HAP-1 (cell line): ENCODE results near the gene HSPA2.
A peak's percentile ranks its signal among the peaks of the same experiment; 100 is the strongest.
"Not testable (repeated sequence)": the region's sequence is repeated elsewhere in the genome, so short reads cannot be mapped to it uniquely, and the experiment has no call there.

Source experiments
- DNase-seq, 2 experiments: peaks; one replicate each; pipeline ENCODE4 v3.0.0-alpha.2; 2016 to 2020; ENCODE audit warnings: low spot score in 2 of 2
- H3K27me3 ChIP-seq: fragments of 250-450 bp; sonication (Bioruptor Pico); 2 replicates; pipeline ENCODE4 v1.5.1; 2020; ENCODE audit warnings: low read depth, mild to moderate bottlenecking, moderate library complexity
- H3K36me3 ChIP-seq: fragments of 250-450 bp; sonication (Bioruptor Pico); replicated peaks from 2 replicates; pipeline ENCODE4 v1.5.1; 2020; ENCODE audit warnings: mild to moderate bottlenecking
- H3K4me1 ChIP-seq: fragments of 250-450 bp; sonication (Bioruptor Pico); 2 replicates; pipeline ENCODE4 v1.5.1; 2020; ENCODE audit warnings: mild to moderate bottlenecking
- H3K4me3 ChIP-seq: fragments of 250-450 bp; sonication (Bioruptor Pico); 2 replicates; pipeline ENCODE4 v1.5.1; 2020; ENCODE audit warnings: mild to moderate bottlenecking, moderate library complexity
- H3K9me3 ChIP-seq: fragments of 250-450 bp; sonication (Bioruptor Pico); 2 replicates; pipeline ENCODE4 v1.5.1; 2020; ENCODE audit warnings: mild to moderate bottlenecking, moderate library complexity
- in situ Hi-C: fragments of 300-500 bp; cut with MboI; formaldehyde crosslinking; loops from 3 replicates; pipeline ENCODE4 v1.14.3; 2020; ENCODE audit warnings: low sequenced_read_pairs, inconsistent platforms, mixed read lengths

Gene HSPA2

DNA sequence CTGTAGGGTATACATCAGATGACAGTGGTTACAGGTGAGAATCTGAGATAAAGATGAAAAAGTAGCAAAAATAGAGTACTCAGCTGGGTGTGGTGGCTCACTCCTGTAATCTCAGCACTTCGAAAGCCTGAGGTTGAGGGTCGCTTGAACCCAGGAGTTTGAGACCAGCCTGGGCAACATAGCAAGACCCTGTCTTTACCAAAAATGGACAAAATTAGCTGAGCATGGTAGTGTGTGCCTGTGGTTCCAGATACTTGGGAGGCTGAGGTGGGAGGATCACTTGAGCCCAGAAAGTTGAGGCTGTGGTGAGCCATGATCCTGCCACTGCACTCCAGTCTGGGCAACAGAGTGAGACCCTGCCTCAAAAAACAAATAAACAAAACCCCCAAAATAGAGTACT lies 17.7 kb downstream of the HSPA2 start:
- H3K27me3 ChIP-seq, in situ Hi-C loops: not testable (repeated sequence)

DNA sequence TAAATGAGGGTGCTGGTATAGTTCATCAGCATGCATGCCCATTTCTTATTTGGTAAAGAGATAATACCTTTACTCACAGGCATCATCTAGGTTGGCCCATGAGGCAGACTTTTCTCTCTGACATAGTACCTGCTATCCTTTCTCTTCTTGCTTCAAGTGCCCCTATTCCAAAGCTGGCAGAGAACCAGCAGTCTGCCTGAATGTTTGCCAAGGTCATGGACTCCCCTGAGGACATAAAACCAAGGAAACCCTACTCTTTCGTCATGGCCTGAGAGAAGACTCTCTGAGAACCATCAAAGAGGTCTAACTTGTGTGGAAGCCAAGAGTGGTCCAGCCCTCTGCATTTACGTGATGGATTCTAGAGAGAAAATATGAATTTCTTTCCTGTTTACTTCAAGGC lies 21.1 kb downstream of the HSPA2 start:
- DNase-seq: no peak
- in situ Hi-C loops: no loop called here
- H3K9me3 ChIP-seq: no peaks in the 10 kb centered on the region
- no peaks in the 10 kb centered on the region for H3K36me3 ChIP-seq
- no peak overlapping the region for H3K4me3 ChIP-seq
- peaks cover 4% of the 10 kb centered on the region for H3K4me1 ChIP-seq
- H3K27me3 ChIP-seq: no peaks in the 10 kb centered on the region

More for the DNA sequence above, 17.7 kb downstream of the HSPA2 start:
- H3K36me3 ChIP-seq, H3K9me3 ChIP-seq, H3K4me1 ChIP-seq, DNase-seq, H3K4me3 ChIP-seq: not testable (repeated sequence)

DNA sequence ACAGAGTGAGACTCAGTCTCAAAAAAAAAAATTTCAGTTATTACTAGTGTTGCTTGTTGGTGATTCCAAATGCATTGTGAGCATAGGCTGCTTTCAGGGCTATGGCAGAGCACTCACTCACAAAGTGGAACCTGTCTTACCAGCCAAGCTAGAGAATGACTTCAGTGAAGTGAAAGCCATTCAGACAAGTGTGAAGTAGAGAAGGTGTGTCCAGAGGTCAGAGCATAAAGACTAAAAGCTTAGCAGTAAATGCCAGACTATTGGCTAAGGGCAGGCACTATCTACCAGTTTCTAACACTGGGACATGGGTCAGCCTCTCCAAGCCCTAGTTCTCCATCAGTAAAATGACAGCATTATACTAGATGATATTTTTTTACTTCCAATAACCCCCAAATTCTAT lies 21.9 kb downstream of the HSPA2 start:
- no peak overlapping the region for H3K4me3 ChIP-seq
- in situ Hi-C loops: no loop called here
- H3K27me3 ChIP-seq: no peaks in the 10 kb centered on the region
- DNase-seq: no peak
- H3K9me3 ChIP-seq: no peaks in the 10 kb centered on the region
- H3K4me1 ChIP-seq: peaks cover 4% of the 10 kb centered on the region
- no peaks in the 10 kb centered on the region for H3K36me3 ChIP-seq

DNA sequence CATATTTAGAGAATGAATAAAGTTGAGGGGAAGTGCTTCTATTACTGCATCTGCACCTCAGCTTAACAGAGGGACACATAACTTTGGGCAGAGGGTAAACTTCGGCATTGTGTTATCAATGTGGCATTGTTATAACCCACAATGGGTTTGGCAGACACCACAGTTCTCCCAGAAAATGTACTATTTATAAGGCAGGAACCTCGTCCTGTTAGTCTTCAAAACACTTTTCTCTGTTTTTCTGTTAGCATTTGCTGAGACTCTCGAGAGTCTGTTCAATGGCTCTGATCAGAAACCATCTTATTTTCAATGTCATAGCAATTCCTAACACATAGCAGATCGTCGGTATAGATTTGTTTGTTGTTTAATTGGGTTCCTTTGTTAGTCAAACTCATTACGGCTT lies 23.2 kb downstream of the HSPA2 start:
- in situ Hi-C loops: no loop called here
- no peak for DNase-seq
- no peaks in the 10 kb centered on the region for H3K9me3 ChIP-seq

DNA sequence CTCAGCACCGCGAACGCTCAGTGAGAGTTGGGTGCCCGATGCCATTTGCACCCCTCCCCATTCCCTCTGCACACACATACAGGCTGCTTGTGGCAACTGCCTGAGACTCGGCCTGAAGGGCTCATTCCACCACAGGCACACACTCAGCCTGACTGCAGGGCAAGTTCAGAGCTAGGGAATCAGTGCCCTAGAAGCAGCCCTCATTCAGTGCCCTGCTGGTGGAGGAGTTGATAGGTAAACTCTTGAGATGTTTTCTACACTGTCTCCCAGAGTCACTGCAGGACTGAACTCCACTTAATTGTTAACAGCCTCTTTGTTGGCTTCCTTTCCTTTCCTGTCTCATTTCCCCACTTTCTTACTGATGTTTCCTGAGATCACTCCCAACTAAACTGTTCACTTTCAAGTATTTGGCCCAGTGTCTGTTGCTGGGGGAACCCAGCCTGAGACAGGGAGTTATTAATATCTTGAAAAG lies 26.1 kb downstream of the HSPA2 start:
- Histone ChIP-seq H3K27me3 (no peaks in the 10 kb centered on the region), H3K4me1 (peaks cover 4% of the 10 kb centered on the region), H3K9me3 (no peaks in the 10 kb centered on the region), H3K4me3 (no peak overlapping the region), H3K36me3 (no peaks in the 10 kb centered on the region)
- DNase-seq: no peak
- in situ Hi-C loops: no loop called here

More for the DNA sequence above, 23.2 kb downstream of the HSPA2 start:
- no peak overlapping the region for H3K4me3 ChIP-seq
- no peaks in the 10 kb centered on the region for H3K27me3 ChIP-seq
- H3K36me3 ChIP-seq: no peaks in the 10 kb centered on the region
- peaks cover 4% of the 10 kb centered on the region for H3K4me1 ChIP-seq

DNA sequence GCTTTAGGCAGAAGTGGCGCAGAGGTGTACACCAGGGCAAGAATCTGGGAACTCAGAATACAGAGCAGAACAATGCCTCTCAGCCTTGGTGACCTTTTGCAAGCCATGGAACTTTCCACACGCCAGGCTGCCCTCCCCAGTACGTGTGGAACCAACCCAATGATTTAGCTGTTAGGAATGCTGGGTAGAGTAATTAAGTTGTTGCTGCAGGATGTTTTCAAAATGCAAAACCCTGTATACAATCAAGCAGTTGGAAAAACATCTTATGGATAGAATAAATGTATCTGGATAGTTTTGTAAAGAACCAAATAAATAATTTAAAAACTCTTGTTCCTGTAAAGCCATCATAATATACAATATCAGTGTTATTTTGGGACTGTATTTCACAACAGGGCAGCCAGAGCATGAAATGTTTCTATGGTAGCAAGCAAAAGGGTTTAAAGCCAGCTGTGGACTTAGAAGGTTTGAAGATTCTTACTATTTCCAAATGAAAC lies 28.6 kb downstream of the HSPA2 start:
- H3K4me3 ChIP-seq: no peak overlapping the region
- DNase-seq: no peak
- peaks cover 11% of the 10 kb centered on the region for H3K4me1 ChIP-seq
- no peaks in the 10 kb centered on the region for H3K9me3 ChIP-seq
- H3K36me3 ChIP-seq: no peaks in the 10 kb centered on the region
- in situ Hi-C loops: no loop called here
- H3K27me3 ChIP-seq: no peaks in the 10 kb centered on the region

DNA sequence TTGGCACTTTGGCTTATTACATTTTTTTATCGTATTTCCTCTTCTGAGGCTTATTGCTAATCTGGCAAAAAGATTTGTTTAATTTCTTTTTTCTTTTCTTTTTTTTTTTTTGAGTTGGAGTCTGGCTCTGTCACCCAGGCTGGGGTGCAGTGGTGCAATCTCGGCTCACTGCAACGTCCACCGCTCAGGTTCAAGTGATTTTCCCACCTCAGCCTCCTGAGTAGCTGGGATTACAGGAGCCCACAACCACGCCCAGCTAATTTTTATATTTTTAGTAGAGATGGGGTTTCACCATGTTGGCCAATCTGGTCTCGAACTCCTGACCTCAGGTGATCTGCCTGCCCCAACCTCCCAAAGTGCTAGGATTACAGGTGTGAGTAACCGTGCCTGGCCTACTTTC lies 29.1 kb downstream of the HSPA2 start:
- H3K4me3 ChIP-seq, in situ Hi-C loops: not testable (repeated sequence)

DNA sequence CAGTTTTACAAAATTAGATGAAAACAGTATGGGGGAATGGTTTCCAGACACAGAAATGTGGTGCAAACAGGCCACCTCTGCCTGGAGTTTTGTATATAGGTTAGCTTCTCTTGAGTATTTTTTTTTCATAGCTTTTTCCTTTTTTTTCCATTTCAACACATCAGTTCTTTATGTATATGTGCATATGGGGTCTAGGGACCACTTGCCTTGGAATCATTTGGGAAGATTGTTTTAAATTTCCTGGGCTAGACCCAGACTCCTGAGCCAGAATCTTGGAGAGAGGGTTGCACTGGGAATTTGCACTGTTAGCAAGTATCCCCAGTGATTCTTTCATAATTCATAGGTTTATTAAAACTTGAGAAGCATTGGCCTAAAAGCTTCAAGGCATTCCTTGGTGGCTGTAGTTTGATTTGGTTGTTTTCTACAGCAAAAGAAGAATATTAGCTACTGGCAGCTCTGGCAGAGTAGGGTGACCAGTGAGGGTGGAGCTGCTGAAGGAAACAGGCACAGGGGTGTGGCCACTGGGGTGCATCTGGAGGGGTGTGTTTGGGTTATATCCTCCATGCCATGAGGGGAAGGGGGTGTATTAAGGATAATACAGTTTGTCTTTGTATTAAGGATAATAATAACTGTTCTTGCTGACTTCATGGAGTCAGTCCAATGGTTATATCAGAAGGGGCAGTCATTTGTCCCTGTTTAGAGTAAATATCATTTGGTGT lies 32.0 kb downstream of the HSPA2 start:
- in situ Hi-C loops: no loop called here
- DNase-seq: peak in 1 of 2 experiments; percentile 42

More for the DNA sequence above, 29.1 kb downstream of the HSPA2 start:
- H3K4me1 ChIP-seq: peaks cover 11% of the 10 kb centered on the region
- not testable (repeated sequence) for H3K36me3 ChIP-seq, H3K27me3 ChIP-seq, H3K9me3 ChIP-seq, DNase-seq

DNA sequence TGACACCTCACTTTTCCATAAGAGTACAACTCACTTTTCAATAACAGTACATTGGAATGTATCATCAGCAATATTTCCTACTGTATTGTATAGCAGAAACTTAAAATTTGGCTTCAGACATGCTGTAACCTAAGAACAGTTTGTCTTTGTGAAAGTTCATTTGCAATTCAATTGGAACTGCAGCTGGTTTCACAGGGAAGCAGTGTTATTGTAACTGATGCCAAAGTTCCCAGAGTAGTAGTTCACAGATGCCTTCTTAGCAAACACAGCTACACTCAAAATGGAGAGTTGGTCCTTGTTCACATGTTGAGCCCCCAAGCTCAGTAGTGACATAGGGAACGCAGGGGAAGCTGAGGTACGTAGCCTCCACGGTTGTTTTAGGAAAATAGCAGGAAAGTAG lies 32.6 kb downstream of the HSPA2 start:
- in situ Hi-C loops: no loop called here
- H3K4me1 ChIP-seq: peaks cover 11% of the 10 kb centered on the region
- no peaks in the 10 kb centered on the region for H3K9me3 ChIP-seq
- H3K4me3 ChIP-seq: no peak overlapping the region
- H3K27me3 ChIP-seq: no peaks in the 10 kb centered on the region
- peak; percentile 42 to 95 for DNase-seq
- H3K36me3 ChIP-seq: no peaks in the 10 kb centered on the region

More for the DNA sequence above, 32.0 kb downstream of the HSPA2 start:
- Histone ChIP-seq H3K4me1 (peaks cover 11% of the 10 kb centered on the region), H3K27me3 (no peaks in the 10 kb centered on the region), H3K4me3 (no peak overlapping the region), H3K36me3 (no peaks in the 10 kb centered on the region), H3K9me3 (no peaks in the 10 kb centered on the region)

DNA sequence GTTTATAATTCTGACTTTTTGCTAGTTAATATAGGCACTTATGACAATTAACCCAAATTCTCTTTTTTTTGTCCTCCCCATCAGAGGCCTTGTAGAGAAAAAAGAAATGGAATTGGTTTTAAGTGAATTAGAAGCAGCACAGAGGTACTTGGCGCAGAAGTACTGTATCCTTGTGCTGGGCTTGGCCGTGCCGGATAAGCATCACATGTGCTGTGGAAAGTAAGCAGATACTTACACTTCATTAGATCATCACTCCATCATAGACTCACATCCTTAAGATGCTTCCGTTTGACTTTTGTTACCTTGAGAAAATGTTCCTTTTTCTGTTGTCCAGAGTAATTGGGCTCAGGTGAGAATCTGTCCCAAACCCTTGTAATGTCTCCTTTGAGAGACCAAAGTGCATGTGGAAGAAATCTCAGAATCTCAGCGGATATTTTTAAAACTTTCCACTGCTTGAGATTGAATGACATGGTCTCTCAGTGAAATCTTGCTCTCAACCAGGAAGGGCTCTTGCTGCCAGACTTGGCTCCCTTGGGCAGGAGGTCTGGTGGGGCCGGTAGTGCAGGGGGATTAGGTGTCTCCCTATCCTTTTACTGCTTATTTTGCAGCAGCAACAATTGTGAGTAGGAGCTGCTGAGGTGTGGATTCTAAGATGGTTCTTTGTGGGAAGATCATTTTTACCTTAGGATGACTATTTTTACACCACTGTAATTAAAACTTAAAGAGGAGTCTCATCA lies 34.0 kb downstream of the HSPA2 start:
- in situ Hi-C loops: no loop called here
- H3K9me3 ChIP-seq: no peaks in the 10 kb centered on the region
- H3K27me3 ChIP-seq: no peaks in the 10 kb centered on the region
- H3K36me3 ChIP-seq: no peaks in the 10 kb centered on the region
- no peak for DNase-seq
- H3K4me1 ChIP-seq: peaks cover 11% of the 10 kb centered on the region
- H3K4me3 ChIP-seq: no peak overlapping the region

DNA sequence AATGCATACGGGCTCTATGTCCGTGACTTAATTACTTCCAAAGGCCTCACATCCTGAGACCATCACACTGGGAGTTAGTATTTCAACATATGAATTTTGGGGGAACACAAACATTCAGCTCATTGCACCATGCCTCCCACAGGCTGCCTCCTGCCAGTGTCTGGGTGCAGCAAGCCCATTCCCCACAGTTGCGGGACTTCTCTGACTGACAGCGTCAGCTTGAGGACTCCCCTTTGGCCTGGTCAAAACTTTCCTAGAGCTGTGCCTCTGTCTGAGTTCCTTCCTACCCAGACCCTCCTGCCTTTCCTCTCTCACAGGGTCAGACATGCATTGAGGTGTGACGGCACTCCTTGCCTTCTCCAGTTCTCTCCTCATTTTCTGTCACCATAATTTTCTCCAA lies 36.7 kb downstream of the HSPA2 start:
- in situ Hi-C loops: no loop called here
- DNase-seq: no peak

DNA sequence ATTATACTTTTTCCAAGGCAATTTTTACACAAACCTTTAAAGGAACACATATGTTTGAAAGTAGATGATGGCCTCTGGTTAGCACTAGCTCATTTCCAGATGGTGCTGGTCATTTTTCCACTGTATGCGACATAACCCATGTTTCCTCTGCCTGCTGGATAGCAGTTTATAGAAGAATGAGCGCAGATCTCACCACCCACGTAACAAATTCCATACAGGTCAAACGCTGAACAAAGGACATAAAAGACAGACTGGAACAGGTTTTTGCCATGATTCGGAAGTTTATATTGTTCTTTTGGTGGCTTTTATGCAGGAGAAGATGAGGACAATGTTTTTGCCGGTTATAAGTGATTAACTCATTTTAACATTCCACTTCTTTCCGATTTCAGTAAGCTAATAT lies 39.9 kb downstream of the HSPA2 start:
- in situ Hi-C loops: no loop called here
- Histone ChIP-seq H3K36me3 (no peaks in the 10 kb centered on the region), H3K9me3 (no peaks in the 10 kb centered on the region), H3K4me1 (no peaks in the 10 kb centered on the region), H3K4me3 (no peak overlapping the region), H3K27me3 (no peaks in the 10 kb centered on the region)
- no peak for DNase-seq

More for the DNA sequence above, 36.7 kb downstream of the HSPA2 start:
- peaks cover 11% of the 10 kb centered on the region for H3K4me1 ChIP-seq
- no peak overlapping the region for H3K4me3 ChIP-seq
- no peaks in the 10 kb centered on the region for H3K9me3 ChIP-seq
- no peaks in the 10 kb centered on the region for H3K27me3 ChIP-seq
- no peaks in the 10 kb centered on the region for H3K36me3 ChIP-seq

DNA sequence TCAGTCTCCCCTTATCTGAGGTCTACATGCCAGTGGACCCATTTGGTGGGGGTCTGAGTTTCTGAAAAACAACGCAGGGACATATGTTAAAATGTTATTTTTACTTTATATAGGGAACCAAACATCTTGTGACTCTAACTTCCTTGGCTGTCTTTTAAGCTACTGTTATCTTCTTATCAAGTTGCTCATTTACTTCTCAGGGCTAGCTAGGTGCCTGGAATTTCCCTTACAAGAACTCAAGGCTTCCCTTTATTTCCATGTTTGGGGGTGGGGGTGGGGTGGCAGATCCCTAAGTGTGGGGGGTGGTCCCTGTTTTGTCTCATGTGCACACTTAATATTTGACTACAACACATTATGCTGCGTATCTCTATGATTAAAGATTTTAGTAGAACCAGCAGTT lies 40.8 kb downstream of the HSPA2 start:
- in situ Hi-C loops: no loop called here
- Histone ChIP-seq H3K9me3 (no peaks in the 10 kb centered on the region), H3K4me3 (no peak overlapping the region), H3K4me1 (no peaks in the 10 kb centered on the region), H3K36me3 (no peaks in the 10 kb centered on the region), H3K27me3 (no peaks in the 10 kb centered on the region)
- DNase-seq: no peak

DNA sequence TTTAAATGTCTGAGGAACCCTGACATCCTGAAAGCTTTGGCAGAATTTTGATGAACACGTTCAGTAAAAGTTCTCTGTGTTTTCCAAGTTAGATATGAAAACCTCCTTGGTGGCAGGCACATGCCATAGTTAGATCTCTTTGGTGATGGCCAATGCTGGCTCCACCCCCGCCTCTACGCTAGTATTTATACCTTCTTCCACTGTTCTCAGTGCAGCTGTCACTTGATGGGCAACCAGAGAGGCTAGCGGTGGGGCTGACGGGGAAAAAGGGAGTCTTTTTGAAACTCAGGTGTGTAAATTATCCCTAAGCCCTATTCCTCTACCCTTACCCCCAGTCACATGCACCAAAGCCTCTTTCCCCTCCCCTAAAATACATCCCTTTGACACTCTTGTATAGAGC lies 41.3 kb downstream of the HSPA2 start:
- in situ Hi-C loops: no loop called here
- H3K4me3 ChIP-seq: no peak overlapping the region
- no peaks in the 10 kb centered on the region for H3K36me3 ChIP-seq
- no peaks in the 10 kb centered on the region for H3K9me3 ChIP-seq
- DNase-seq: no peak
- no peaks in the 10 kb centered on the region for H3K27me3 ChIP-seq
- H3K4me1 ChIP-seq: no peaks in the 10 kb centered on the region
